A172 (cell line): Measurements from ENCODE around the gene DHRS12. TPM values are rescaled to one million over a fixed set of nuclear protein-coding genes. Genes with fewer than 3 reads are reported as not detected.

Source experiments
- DNase-seq: peaks from one replicate; pipeline ENCODE4 v3.0.0-alpha.2; 2015; ENCODE audit warnings: low spot score
- total RNA-seq: library from RNA; depleted of rRNA; stranded (reverse); fragments of >200 nt; shearing (Covaris generic); gene quantifications from 2 replicates; pipeline ENCODE4 v1.2.3, GENCODE V29; 2014; rRNA removed

The DHRS12 gene
- 3.1 and 6.1 TPM in 2 replicates for total RNA-seq

GRCh38 chr13:51803422-51804294 is at the start of gene DHRS12:
DHRS12 (minus strand) TSS chr13:51804163; CDS start chr13:51799659, 4,504 bp downstream.
- DNase-seq, result peak; percentile 63

- DNase-seq, result peak; percentile 17
These were observed 45.5 kb upstream of the DHRS12 start for GRCh38 chr13:51849145-51850101.

GRCh38 chr13:51848674-51849073 is 44.7 kb upstream of the DHRS12 start:
- DNase-seq, result peak; percentile 44

GRCh38 chr13:51846756-51847155 is 42.8 kb upstream of the DHRS12 start:
- DNase-seq, result no peak

- DNase-seq, result no peak
These were observed 41.8 kb upstream of the DHRS12 start for GRCh38 chr13:51845574-51846318.

- peak; percentile 30 for DNase-seq
These were observed 41.1 kb upstream of the DHRS12 start, which contains the start of gene TMEM272 for GRCh38 chr13:51844862-51845573. TMEM272 (minus strand) TSS chr13:51845177; CDS start chr13:51838530, 6,647 bp downstream.

- no peak for DNase-seq
These were observed 39.6 kb upstream of the DHRS12 start for GRCh38 chr13:51843529-51843928.

- no peak for DNase-seq
These were observed 37.8 kb upstream of the DHRS12 start for GRCh38 chr13:51841732-51842131.

GRCh38 chr13:51840917-51841316 is 37.0 kb upstream of the DHRS12 start:
- DNase-seq, result no peak

GRCh38 chr13:51839711-51840540 is 36.0 kb upstream of the DHRS12 start:
- no peak for DNase-seq

GRCh38 chr13:51838240-51838846 is 34.4 kb upstream of the DHRS12 start:
- peak; percentile 22 for DNase-seq

GRCh38 chr13:51837016-51837415 is 33.1 kb upstream of the DHRS12 start:
- no peak for DNase-seq

- DNase-seq, result no peak
These were observed 30.7 kb upstream of the DHRS12 start for GRCh38 chr13:51834581-51835171.

GRCh38 chr13:51833980-51834379 is 30.0 kb upstream of the DHRS12 start:
- DNase-seq, result no peak

- peak; percentile 39 for DNase-seq
These were observed 28.6 kb upstream of the DHRS12 start for GRCh38 chr13:51832471-51833152.

GRCh38 chr13:51831519-51831918 is 27.6 kb upstream of the DHRS12 start:
- no peak for DNase-seq

- no peak for DNase-seq
These were observed 25.6 kb upstream of the DHRS12 start for GRCh38 chr13:51829568-51829899.

- no peak for DNase-seq
These were observed 25.0 kb upstream of the DHRS12 start for GRCh38 chr13:51828730-51829567.
